ENCODE results near the gene ENTHD1. TPM values are rescaled to one million over a fixed set of nuclear protein-coding genes. Genes with fewer than 3 reads are reported as not detected.
"Not testable (repeated sequence)": the region's sequence is repeated elsewhere in the genome, so short reads cannot be mapped to it uniquely, and the experiment has no call there.

Gene ENTHD1
- total RNA-seq, 4 donors from 2014 or later, result 0.14 TPM; not detected in 3

GRCh38 chr22:39880722-39881121 is 12.8 kb downstream of the ENTHD1 start:
- no peaks in the 10 kb centered on the region for H3K36me3 ChIP-seq
- intact Hi-C loops (cut with DNase I; ENCODE audit: low total_unique reads), result no loop called here

DNA sequence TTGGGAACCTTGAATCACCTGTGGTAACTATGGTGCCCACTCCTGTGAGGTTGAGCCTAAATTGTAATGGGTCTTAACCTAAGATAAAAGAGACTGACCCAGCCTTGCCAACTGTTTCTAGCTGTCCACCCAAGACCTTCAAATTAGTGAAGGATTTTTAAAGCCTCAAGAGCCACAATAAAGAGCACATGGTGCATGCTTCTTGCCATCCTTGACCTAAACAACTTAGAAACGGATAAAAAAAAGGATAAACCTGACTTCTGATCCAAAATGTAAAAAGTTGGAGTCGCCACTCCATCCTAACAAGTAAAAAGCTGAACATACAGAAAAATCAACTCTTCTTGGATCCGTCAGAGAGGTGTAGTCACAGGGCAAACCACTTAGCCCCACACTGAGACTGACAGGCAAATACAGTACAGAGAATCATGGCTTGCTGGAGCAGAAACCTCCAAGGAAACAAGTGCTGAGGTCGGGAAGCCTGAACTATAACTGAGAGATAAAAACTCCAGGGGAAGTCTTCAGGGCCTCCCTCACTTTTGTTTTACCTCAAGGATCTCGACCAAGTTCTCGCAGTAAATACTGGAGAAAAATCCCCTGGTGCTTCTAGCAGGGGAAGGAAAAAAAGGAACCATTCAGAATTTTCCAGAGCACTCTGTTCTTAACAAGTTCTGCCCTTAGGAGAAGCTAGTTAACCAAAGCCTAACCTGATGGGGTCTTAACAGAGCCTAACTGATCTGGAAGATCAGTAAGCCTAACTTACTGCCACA is 16.3 kb downstream of the ENTHD1 start:
- Histone ChIP-seq H3K4me1 (no peaks in the 10 kb centered on the region), H3K9me3 (no peaks in the 10 kb centered on the region), H3K27me3 (no peaks in the 10 kb centered on the region), H3K4me3 (no peak overlapping the region), H3K27ac (no peak overlapping the region), H3K36me3 (no peaks in the 10 kb centered on the region)
- DNase-seq, result no peak
- intact Hi-C loops (cut with DNase I; ENCODE audit: low total_unique reads), result no loop called here
- TF ChIP-seq POLR2A (IDR thresholded peaks at IDR 0.05) (no peak), CTCF (IDR thresholded peaks at IDR 0.05) (no peak)

More at GRCh38 chr22:39880722-39881121, 12.8 kb downstream of the ENTHD1 start:
- Histone ChIP-seq H3K27ac (no peak overlapping the region), H3K4me3 (no peak overlapping the region), H3K4me1 (no peaks in the 10 kb centered on the region), H3K9me3 (no peaks in the 10 kb centered on the region), H3K27me3 (peaks cover 0 to 6% of the 10 kb centered on the region in 2 donors)
- no peak for DNase-seq
- TF ChIP-seq POLR2A (IDR thresholded peaks at IDR 0.05) (no peak), CTCF (IDR thresholded peaks at IDR 0.05) (no peak)

DNA sequence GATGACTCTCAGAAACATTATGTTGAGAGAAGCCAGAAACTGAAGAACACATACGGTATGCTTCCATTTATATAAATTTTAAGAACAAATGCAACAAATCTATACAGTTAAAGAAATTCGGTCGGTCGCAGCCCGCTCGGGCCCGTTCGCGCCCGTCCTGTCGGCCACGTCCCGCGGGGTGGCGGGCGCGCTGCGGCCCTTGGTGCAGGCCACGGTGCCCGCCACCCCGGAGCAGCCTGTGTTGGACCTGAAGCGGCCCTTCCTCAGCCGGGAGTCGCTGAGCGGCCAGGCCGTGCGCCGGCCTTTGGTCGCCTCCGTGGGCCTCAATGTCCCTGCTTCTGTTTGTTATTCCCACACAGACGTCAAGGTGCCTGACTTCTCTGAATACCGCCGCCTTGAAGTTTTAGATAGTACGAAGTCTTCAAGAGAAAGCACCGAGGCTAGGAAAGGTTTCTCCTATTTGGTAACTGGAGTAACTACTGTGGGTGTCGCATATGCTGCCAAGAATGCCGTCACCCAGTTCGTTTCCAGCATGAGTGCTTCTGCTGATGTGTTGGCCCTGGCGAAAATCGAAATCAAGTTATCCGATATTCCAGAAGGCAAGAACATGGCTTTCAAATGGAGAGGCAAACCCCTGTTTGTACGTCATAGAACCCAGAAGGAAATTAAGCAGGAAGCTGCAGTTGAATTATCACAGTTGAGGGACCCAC is 18.2 kb downstream of the ENTHD1 start:
- DNase-seq; H3K27me3 ChIP-seq; H3K27ac ChIP-seq; H3K4me3 ChIP-seq; H3K36me3 ChIP-seq; H3K9me3 ChIP-seq; H3K4me1 ChIP-seq; intact Hi-C loops (cut with DNase I; ENCODE audit: low total_unique reads): not testable (repeated sequence)

DNA sequence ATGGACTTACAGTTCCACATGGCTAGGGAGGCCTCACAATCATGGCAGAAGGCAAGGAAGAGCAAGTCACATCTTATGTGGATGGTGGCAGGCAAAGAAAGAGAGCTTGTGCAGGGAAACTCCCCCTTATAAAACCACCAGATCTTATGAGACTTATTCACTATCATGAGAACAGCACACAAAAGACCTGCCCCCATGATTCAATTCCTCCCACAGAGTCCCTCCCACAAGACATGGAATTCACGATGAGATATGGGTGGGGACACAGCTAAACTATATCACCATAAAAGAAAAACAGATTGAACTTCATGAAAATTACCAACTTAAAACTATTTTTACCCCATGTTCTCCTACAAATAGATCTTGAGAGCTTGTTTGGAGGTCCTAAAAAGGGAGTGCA is 19.6 kb downstream of the ENTHD1 start:
- no peak for TF ChIP-seq POLR2A (IDR thresholded peaks at IDR 0.05)
- TF ChIP-seq CTCF (IDR thresholded peaks at IDR 0.05), result no peak
- H3K4me3 ChIP-seq, result no peak overlapping the region
- H3K4me1 ChIP-seq, result no peaks in the 10 kb centered on the region
- no peak for DNase-seq
- no peaks in the 10 kb centered on the region for H3K36me3 ChIP-seq
- no peaks in the 10 kb centered on the region for H3K9me3 ChIP-seq
- no peaks in the 10 kb centered on the region for H3K27me3 ChIP-seq
- H3K27ac ChIP-seq, result no peak overlapping the region
- intact Hi-C loops (cut with DNase I; ENCODE audit: low total_unique reads), result no loop called here

DNA sequence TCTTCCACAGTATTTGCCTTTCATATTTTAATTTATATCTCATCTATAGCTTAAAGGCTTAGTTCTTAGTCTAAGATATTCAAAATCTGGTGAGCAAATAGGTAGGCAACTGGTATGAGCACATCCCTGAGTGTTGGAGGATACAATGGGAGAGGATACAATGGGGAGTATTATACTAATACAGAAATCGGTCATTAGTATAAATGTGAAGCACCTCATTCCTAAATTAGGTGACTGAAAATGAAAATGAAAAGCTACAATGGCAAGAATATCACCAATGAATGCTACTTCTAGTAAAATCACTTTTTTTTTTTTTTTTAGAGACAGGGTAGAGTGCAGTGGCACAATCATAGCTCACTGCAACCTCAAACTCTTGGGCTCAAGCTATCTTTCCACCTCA is 21.0 kb downstream of the ENTHD1 start:
- H3K27me3 ChIP-seq, result no peaks in the 10 kb centered on the region
- intact Hi-C loops (cut with DNase I; ENCODE audit: low total_unique reads), result no loop called here
- no peak for DNase-seq
- TF ChIP-seq POLR2A (IDR thresholded peaks at IDR 0.05) (no peak), CTCF (IDR thresholded peaks at IDR 0.05) (no peak)
- H3K36me3 ChIP-seq, result no peaks in the 10 kb centered on the region
- H3K4me3 ChIP-seq, result no peak overlapping the region
- H3K9me3 ChIP-seq, result no peaks in the 10 kb centered on the region
- H3K27ac ChIP-seq, result no peak overlapping the region
- H3K4me1 ChIP-seq, result no peaks in the 10 kb centered on the region

All from uterus (tissue), 4 donors.